8988T (cell line): Measurements from ENCODE around the gene SBSN.
A peak's percentile ranks its signal among the peaks of the same experiment; 100 is the strongest.

ENCODE experiments used
- DNase-seq: peaks from one replicate; pipeline ENCODE4 v3.0.0; 2011

The SBSN gene

GRCh38 chr19:35529241-35530218, 1.4 kb upstream of the SBSN start:
- no peak for DNase-seq

GRCh38 chr19:35525873-35526272, 2.2 kb downstream of the SBSN start:
- no peak for DNase-seq

GRCh38 chr19:35524181-35524837, 3.8 kb downstream of the SBSN start:
- DNase-seq = no peak

- no peak for DNase-seq
Measured at GRCh38 chr19:35522745-35523327, 5.3 kb downstream of the SBSN start.

GRCh38 chr19:35521124-35521743, 6.9 kb downstream of the SBSN start:
- DNase-seq = no peak

GRCh38 chr19:35519291-35519690, 8.8 kb downstream of the SBSN start:
- DNase-seq = no peak

- peak; percentile 79 for DNase-seq
Measured at GRCh38 chr19:35518313-35518712, 9.8 kb downstream of the SBSN start.

GRCh38 chr19:35517342-35517741, 10.8 kb downstream of the SBSN start:
- DNase-seq = no peak

- DNase-seq = no peak
Measured at GRCh38 chr19:35516310-35516709, 11.8 kb downstream of the SBSN start.

- DNase-seq = no peak
Measured at GRCh38 chr19:35514282-35514809, 13.8 kb downstream of the SBSN start.

- peak; percentile 67 for DNase-seq
Measured at GRCh38 chr19:35513628-35514281, 14.4 kb downstream of the SBSN start, which contains the start of gene DMKN. Gene DMKN (minus strand): TSS chr19:35513649. CDS start chr19:35513475, 174 bp downstream.

GRCh38 chr19:35512831-35513627, 15.1 kb downstream of the SBSN start:
- no peak for DNase-seq

GRCh38 chr19:35511337-35511736, 16.8 kb downstream of the SBSN start:
- no peak for DNase-seq

- no peak for DNase-seq
Measured at GRCh38 chr19:35510626-35510964, 17.5 kb downstream of the SBSN start.

- peak; percentile 98 for DNase-seq
Measured at GRCh38 chr19:35509861-35510625, 18.1 kb downstream of the SBSN start.

- peak; percentile 76 for DNase-seq
Measured at GRCh38 chr19:35509018-35509652, 19.0 kb downstream of the SBSN start.

GRCh38 chr19:35508129-35508528, 20.0 kb downstream of the SBSN start:
- DNase-seq = no peak

- no peak for DNase-seq
Measured at GRCh38 chr19:35507561-35507960, 20.6 kb downstream of the SBSN start.

- no peak for DNase-seq
Measured at GRCh38 chr19:35506011-35506410, 22.1 kb downstream of the SBSN start.

- DNase-seq = no peak
Measured at GRCh38 chr19:35502751-35503150, 25.4 kb downstream of the SBSN start.
